ENCODE data around the gene ZNF511.
"Not testable (repeated sequence)": the region's sequence is repeated elsewhere in the genome, so short reads cannot be mapped to it uniquely, and the experiment has no call there.

ZNF511 gene

GRCh38 chr10:133314911-133315310 lies 6.2 kb downstream of the ZNF511 start:
- DNase-seq (ENCODE audit: low spot score), result no peak

- DNase-seq (ENCODE audit: low spot score), result no peak
Measured at GRCh38 chr10:133315847-133316246, 7.1 kb downstream of the ZNF511 start.

GRCh38 chr10:133316266-133316665 lies 7.6 kb downstream of the ZNF511 start:
- DNase-seq (ENCODE audit: low spot score), result no peak

- DNase-seq (ENCODE audit: low spot score), result no peak
Measured at GRCh38 chr10:133316732-133317131, 8.0 kb downstream of the ZNF511 start.

GRCh38 chr10:133318494-133319127 lies 9.9 kb downstream of the ZNF511 start:
- peak; percentile 66 for DNase-seq (ENCODE audit: low spot score)

- not testable (repeated sequence) for DNase-seq (ENCODE audit: low spot score)
Measured at GRCh38 chr10:133320852-133321422, 12.2 kb downstream of the ZNF511 start.

GRCh38 chr10:133322064-133322709 lies 13.5 kb downstream of the ZNF511 start:
- DNase-seq (ENCODE audit: low spot score), result not testable (repeated sequence)

GRCh38 chr10:133324198-133324792 lies 15.6 kb downstream of the ZNF511 start:
- no peak for DNase-seq (ENCODE audit: low spot score)

GRCh38 chr10:133324857-133325260 lies 16.1 kb downstream of the ZNF511 start:
- DNase-seq (ENCODE audit: low spot score), result no peak

GRCh38 chr10:133325440-133326222 lies 16.9 kb downstream of the ZNF511 start:
- no peak for DNase-seq (ENCODE audit: low spot score)

GRCh38 chr10:133326223-133326551 lies 17.5 kb downstream of the ZNF511 start:
- no peak for DNase-seq (ENCODE audit: low spot score)

GRCh38 chr10:133326745-133327650 lies 18.3 kb downstream of the ZNF511 start:
- DNase-seq (ENCODE audit: low spot score), result no peak

GRCh38 chr10:133327651-133328357 lies 19.1 kb downstream of the ZNF511 start:
- DNase-seq (ENCODE audit: low spot score), result no peak

GRCh38 chr10:133328358-133329343 lies 19.9 kb downstream of the ZNF511 start:
- DNase-seq (ENCODE audit: low spot score), result no peak

GRCh38 chr10:133329491-133330202 lies 20.9 kb downstream of the ZNF511 start:
- DNase-seq (ENCODE audit: low spot score), result peak; percentile 91

GRCh38 chr10:133332936-133333699 lies 24.4 kb downstream of the ZNF511 start:
- no peak for DNase-seq (ENCODE audit: low spot score)

- DNase-seq (ENCODE audit: low spot score), result no peak
Measured at GRCh38 chr10:133334503-133335245, 26.0 kb downstream of the ZNF511 start.

Data from left forelimb (tissue), 1 donor.